ENCODE data around the gene RDH16. TPM values are rescaled to one million over a fixed set of nuclear protein-coding genes. Genes with fewer than 3 reads are reported as not detected.

Gene RDH16
- total and polyA plus RNA-seq, 2 experiments from 2014 or later = 0.52 to 0.66 TPM

DNA sequence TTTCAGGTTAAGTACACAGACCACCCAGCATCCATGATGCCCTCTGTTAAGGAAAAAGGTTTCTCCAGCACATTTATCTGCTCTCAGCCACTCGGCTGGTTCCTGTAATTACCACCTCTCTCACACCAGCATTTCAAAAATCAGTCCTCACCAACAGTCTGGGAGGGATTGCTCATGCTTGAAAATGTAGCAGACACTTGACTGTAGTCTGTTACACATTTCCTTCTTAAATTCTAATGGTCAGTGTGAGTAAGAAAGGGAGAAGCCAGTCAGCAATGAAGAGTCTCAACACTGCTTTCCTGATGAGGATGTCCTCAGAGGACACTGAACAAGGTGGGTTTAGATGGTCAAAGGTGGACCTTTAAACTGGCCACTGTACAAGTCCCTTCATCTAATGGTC, 43.0 kb upstream of the RDH16 start (continued):
- TF ChIP-seq, protein P1, sequence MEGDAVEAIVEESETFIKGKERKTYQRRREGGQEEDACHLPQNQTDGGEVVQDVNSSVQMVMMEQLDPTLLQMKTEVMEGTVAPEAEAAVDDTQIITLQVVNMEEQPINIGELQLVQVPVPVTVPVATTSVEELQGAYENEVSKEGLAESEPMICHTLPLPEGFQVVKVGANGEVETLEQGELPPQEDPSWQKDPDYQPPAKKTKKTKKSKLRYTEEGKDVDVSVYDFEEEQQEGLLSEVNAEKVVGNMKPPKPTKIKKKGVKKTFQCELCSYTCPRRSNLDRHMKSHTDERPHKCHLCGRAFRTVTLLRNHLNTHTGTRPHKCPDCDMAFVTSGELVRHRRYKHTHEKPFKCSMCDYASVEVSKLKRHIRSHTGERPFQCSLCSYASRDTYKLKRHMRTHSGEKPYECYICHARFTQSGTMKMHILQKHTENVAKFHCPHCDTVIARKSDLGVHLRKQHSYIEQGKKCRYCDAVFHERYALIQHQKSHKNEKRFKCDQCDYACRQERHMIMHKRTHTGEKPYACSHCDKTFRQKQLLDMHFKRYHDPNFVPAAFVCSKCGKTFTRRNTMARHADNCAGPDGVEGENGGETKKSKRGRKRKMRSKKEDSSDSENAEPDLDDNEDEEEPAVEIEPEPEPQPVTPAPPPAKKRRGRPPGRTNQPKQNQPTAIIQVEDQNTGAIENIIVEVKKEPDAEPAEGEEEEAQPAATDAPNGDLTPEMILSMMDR (conservative IDR thresholded peaks at IDR 0.05; ENCODE audit: low read depth in 2 of 2) = no peak
- TF ChIP-seq EZH2phosphoT487 (IDR thresholded peaks at IDR 0.05; ENCODE audit: unreplicated experiment) = no peak

DNA sequence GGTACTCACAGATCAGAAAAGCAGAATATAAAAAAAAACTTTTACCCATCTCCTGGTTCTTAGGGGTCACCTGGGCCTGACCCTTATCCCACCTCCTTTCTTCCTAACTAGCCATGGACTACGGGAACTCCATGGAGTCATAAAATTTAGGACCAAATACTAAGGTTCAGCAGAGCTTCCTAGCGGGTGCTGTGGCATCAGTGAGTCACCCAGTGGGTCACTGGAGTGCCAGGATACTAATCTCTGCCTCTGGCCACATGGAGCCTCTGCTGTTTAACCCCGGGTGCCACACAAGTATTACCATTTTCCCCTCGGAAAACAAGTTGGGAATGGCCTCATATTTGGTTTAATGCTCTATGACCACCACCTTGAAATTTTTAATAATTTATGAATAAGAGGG, 42.0 kb upstream of the RDH16 start:
- H3K36me3 Mint-ChIP-seq (ENCODE audit: low read depth) = peaks cover 59% of the 10 kb centered on the region
- no peak overlapping the region for H3K4me3 Mint-ChIP-seq

More for the DNA sequence above, 42.0 kb upstream of the RDH16 start:
- Mint-ChIP-seq H3K9me3 (no peaks in the 10 kb centered on the region), H3K27ac (no peak overlapping the region), H3K27me3 (ENCODE audit: insufficient read depth, low read depth, poor library complexity) (peaks cover 10% of the 10 kb centered on the region), H3K4me1 (peaks cover 5% of the 10 kb centered on the region)
- H4K20me1 ChIP-seq (replicated peaks; ENCODE audit: insufficient read depth) = peaks cover 18% of the 10 kb centered on the region
- no peaks in the 10 kb centered on the region; the same call in 1 of the 2 replicates for H3K4me1 ChIP-seq (ENCODE audit: insufficient read depth)
- ATAC-seq = no peak
- TF ChIP-seq STAT1 (IDR thresholded peaks at IDR 0.05; ENCODE audit: unreplicated experiment) = no peak
- TF ChIP-seq REST (IDR thresholded peaks at IDR 0.05; ENCODE audit: unreplicated experiment) = no peak
- TF ChIP-seq POLR2AphosphoS5 (IDR thresholded peaks at IDR 0.05; ENCODE audit: low read depth) = no peak
- TF ChIP-seq JUNB (IDR thresholded peaks at IDR 0.05; ENCODE audit: unreplicated experiment) = no peak
- TF ChIP-seq, protein P2, sequence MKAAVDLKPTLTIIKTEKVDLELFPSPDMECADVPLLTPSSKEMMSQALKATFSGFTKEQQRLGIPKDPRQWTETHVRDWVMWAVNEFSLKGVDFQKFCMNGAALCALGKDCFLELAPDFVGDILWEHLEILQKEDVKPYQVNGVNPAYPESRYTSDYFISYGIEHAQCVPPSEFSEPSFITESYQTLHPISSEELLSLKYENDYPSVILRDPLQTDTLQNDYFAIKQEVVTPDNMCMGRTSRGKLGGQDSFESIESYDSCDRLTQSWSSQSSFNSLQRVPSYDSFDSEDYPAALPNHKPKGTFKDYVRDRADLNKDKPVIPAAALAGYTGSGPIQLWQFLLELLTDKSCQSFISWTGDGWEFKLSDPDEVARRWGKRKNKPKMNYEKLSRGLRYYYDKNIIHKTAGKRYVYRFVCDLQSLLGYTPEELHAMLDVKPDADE (IDR thresholded peaks at IDR 0.05) = no peak
- TF ChIP-seq ZNF114 (CRISPR knock-in tag; IDR thresholded peaks at IDR 0.05) = no peak
- TF ChIP-seq, protein P3, sequence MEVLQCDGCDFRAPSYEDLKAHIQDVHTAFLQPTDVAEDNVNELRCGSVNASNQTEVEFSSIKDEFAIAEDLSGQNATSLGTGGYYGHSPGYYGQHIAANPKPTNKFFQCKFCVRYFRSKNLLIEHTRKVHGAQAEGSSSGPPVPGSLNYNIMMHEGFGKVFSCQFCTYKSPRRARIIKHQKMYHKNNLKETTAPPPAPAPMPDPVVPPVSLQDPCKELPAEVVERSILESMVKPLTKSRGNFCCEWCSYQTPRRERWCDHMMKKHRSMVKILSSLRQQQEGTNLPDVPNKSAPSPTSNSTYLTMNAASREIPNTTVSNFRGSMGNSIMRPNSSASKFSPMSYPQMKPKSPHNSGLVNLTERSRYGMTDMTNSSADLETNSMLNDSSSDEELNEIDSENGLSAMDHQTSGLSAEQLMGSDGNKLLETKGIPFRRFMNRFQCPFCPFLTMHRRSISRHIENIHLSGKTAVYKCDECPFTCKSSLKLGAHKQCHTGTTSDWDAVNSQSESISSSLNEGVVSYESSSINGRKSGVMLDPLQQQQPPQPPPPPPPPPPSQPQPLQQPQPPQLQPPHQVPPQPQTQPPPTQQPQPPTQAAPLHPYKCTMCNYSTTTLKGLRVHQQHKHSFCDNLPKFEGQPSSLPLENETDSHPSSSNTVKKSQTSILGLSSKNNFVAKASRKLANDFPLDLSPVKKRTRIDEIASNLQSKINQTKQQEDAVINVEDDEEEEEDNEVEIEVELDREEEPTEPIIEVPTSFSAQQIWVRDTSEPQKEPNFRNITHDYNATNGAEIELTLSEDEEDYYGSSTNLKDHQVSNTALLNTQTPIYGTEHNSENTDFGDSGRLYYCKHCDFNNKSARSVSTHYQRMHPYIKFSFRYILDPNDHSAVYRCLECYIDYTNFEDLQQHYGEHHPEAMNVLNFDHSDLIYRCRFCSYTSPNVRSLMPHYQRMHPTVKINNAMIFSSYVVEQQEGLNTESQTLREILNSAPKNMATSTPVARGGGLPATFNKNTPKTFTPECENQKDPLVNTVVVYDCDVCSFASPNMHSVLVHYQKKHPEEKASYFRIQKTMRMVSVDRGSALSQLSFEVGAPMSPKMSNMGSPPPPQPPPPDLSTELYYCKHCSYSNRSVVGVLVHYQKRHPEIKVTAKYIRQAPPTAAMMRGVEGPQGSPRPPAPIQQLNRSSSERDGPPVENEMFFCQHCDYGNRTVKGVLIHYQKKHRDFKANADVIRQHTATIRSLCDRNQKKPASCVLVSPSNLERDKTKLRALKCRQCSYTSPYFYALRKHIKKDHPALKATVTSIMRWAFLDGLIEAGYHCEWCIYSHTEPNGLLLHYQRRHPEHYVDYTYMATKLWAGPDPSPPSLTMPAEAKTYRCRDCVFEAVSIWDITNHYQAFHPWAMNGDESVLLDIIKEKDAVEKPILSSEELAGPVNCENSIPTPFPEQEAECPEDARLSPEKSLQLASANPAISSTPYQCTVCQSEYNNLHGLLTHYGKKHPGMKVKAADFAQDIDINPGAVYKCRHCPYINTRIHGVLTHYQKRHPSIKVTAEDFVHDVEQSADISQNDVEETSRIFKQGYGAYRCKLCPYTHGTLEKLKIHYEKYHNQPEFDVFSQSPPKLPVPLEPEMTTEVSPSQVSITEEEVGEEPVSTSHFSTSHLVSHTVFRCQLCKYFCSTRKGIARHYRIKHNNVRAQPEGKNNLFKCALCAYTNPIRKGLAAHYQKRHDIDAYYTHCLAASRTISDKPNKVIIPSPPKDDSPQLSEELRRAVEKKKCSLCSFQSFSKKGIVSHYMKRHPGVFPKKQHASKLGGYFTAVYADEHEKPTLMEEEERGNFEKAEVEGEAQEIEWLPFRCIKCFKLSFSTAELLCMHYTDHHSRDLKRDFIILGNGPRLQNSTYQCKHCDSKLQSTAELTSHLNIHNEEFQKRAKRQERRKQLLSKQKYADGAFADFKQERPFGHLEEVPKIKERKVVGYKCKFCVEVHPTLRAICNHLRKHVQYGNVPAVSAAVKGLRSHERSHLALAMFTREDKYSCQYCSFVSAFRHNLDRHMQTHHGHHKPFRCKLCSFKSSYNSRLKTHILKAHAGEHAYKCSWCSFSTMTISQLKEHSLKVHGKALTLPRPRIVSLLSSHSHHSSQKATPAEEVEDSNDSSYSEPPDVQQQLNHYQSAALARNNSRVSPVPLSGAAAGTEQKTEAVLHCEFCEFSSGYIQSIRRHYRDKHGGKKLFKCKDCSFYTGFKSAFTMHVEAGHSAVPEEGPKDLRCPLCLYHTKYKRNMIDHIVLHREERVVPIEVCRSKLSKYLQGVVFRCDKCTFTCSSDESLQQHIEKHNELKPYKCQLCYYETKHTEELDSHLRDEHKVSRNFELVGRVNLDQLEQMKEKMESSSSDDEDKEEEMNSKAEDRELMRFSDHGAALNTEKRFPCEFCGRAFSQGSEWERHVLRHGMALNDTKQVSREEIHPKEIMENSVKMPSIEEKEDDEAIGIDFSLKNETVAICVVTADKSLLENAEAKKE (CRISPR knock-in tag; IDR thresholded peaks at IDR 0.05) = no peak
- no peak overlapping the region for H3K4me3 ChIP-seq
- peaks cover 23% of the 10 kb centered on the region for H3K36me3 ChIP-seq (ENCODE audit: insufficient read depth)
- no peak overlapping the region for H2AFZ ChIP-seq
- H3K79me2 ChIP-seq (replicated peaks; ENCODE audit: insufficient read depth) = peaks cover 44% of the 10 kb centered on the region
- no peak overlapping the region for H3K4me2 ChIP-seq
- no peaks in the 10 kb centered on the region for H3K9me2 ChIP-seq (ENCODE audit: insufficient read depth)
- no peaks in the 10 kb centered on the region for H3K27me3 ChIP-seq (ENCODE audit: insufficient read depth)
- no peaks in the 10 kb centered on the region for H3F3A ChIP-seq (replicated peaks; ENCODE audit: low read depth)
- H3K27ac ChIP-seq (ENCODE audit: low read depth) = no peak overlapping the region
- DNase-seq (ENCODE audit: low spot score) = no peak

All from GM23338 (cell line).